NCI-H2081 treated with DMSO at 0.1 percent for 48 hours (cell line): ENCODE results near the gene SNX7.

Source experiments
- DNase-seq: peaks from one replicate; lab custom pipeline; 2025; lab: John Stamatoyannopoulos, UW

Gene SNX7

GRCh38 chr1:98697781-98698180, 36.3 kb downstream of the SNX7 start:
- no peak for DNase-seq

GRCh38 chr1:98698625-98699024, 37.1 kb downstream of the SNX7 start:
- DNase-seq, result no peak

DNA sequence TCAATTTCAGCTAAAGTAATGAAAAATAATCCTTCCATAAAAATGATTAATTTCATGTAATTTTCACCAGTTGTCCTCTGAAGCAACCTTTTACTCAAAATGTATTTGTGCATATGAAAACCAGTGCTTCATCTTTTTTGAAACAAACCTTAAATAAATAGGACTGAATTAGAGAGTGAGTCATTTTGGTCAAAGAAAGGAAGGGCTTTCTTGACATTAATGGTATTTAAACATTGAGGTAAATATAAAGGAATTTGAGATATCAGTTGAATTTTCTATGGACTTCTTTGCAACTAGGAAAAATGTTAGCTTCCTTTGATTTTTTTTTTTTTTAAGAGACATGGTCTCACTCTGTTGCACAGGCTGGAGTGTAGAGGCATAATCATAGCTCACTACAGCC, 38.7 kb downstream of the SNX7 start:
- no peak for DNase-seq

DNA sequence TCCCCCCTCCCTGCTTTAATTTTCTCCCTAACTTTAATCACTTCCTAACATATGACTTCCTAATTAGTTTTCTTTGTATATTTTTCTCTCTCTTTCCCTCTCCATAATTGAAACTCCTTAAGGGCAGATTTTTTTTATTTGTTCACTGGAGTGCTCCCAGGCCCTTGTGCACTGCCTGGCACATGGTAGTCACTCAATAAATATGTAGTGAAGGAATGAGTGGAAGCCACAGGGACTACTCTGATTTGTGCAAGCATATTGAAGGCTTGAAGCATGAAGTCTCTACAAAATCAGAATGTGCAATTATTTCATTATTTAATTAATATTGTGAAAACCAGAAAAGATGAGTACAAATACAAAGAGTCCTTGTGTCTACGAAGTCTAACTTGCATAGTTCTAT, 41.5 kb downstream of the SNX7 start:
- no peak for DNase-seq

DNA sequence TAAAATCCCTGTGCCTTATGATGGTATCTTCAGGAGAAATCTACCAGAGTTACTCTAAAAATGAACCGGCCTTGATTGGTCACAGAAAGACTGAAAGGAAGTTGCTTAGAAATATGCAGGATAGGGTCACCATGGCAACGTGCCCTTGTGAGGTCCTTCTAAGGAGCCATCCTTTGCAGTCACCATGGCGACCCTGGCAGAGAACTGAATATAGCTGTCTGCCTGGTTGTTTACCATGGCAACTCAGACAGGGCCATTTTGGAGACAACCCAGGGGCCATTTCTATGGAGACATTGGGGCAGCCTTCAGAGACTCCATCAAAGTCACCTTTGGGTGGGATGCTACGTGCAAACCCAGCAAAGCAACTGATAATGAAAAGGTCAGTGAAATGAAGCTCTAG, 43.0 kb downstream of the SNX7 start:
- DNase-seq, result no peak

DNA sequence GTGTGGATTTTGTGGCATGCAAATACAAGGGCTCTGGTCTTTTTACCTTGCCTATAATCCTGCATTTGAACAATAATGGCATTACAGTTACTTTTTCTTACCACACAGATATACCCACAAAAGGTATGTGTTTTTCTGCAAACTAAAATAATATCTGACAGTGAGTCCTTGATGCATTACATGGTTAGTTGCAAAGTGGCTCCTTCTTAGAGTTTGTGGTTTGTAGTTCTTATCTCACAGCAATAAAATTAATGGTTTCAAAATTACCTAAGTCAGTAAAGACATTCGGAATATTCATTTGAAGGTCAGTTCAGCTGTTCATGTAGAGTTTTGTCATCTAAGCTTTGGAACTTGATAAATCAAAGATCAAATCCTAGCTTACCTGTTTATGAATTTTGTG, 43.5 kb downstream of the SNX7 start:
- DNase-seq, result no peak

- no peak for DNase-seq
Observed at GRCh38 chr1:98705591-98705990, 44.1 kb downstream of the SNX7 start.

GRCh38 chr1:98706173-98706843, 44.8 kb downstream of the SNX7 start:
- no peak for DNase-seq

GRCh38 chr1:98707556-98707955, 46.0 kb downstream of the SNX7 start:
- DNase-seq, result no peak

DNA sequence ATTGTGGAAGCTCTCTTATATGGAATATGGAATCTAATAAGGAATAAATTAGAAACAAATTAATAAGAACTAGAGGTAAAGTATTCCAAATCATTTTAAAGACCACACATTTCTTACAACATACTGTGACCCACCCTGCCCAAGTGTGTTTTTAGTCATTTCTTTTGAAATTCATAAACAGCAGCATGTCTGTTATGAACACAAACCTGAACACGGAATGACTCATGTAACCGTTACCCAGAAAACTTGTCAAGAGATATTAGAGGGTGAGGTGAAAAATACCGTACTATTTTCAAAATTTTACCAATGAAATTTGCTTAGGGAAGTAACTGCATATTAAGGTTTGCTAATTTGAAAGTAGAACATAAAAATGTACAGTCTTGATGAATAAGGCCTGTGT, 48.4 kb downstream of the SNX7 start:
- no peak for DNase-seq

DNA sequence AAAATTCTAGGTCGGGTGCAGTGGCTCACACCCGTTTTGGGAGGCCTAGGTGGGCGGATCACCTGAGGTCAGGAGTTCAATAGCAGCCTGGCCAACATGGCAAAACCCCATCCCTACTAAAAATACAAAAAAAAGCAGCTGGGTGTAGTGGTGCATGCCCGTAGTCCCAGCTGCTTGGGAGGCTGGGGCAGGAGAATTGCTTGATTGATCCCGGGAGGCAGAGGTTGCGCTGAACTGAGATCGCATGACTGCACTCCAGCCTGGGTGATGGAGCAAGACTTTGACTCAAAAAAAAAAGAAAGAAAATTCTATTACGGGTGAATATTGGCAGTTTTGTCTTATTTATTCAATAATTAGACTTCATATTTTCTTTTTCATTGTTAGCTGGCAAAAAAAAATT, 62.1 kb downstream of the SNX7 start:
- no peak for DNase-seq

DNA sequence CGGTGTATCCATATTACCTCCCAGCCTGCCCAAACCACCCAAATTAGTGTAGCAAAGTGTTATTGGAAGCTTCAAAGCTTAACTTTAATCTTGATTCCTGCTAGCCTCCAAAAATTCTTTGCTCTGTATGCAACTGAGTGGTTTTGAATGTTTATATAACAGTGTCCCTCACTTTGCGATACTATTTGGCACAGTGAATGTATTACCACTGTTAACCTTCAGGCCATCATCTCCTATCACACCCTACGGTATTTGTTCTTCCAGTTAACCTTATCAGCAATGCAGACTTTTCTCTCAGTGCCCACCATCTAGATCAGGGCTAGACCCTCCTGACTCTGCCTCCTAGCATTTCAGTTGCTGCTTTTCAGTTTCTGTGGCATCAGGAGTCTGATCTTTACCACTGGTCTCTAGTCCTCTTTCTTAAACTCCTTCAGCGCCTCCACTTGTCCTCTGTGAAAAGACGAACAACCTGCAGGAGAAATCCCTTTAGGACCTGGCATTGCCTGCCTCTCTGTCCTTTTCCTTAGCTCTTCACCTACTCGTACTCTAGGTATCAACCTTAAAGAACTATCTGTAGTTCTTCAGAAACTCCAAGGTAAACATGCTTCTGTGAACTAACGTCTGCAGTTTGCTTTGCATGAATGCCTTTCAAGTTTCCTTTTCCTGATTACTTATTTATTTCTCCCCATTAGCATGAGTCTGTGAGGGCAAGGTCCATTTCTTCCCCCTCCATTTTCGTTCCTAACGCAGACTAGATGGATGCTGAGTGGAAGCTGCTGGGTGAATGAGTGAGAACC, 71.7 kb downstream of the SNX7 start:
- no peak for DNase-seq

GRCh38 chr1:98733782-98734112, 72.2 kb downstream of the SNX7 start:
- no peak for DNase-seq

GRCh38 chr1:98735756-98736155, 74.2 kb downstream of the SNX7 start:
- DNase-seq, result no peak

DNA sequence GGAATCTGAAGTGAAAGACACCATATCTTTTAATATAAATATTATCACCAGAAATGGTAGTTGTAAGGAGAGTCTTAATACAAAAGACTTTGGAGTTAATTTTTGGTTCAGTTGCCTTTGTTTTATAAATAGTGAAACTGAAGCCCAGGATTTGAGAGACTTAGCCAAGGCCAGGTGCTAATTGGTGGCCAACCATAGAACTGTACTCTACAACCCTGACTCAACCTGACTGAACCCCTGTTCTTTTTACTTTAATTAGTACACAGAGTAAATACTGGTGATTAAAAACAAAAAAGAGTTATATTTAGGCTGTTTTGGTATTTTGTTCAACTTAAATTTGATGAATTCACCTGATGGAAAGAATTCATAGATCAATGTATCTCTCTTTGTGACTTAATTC, 76.3 kb downstream of the SNX7 start:
- DNase-seq, result no peak

GRCh38 chr1:98739762-98740161, 78.2 kb downstream of the SNX7 start:
- DNase-seq, result no peak

DNA sequence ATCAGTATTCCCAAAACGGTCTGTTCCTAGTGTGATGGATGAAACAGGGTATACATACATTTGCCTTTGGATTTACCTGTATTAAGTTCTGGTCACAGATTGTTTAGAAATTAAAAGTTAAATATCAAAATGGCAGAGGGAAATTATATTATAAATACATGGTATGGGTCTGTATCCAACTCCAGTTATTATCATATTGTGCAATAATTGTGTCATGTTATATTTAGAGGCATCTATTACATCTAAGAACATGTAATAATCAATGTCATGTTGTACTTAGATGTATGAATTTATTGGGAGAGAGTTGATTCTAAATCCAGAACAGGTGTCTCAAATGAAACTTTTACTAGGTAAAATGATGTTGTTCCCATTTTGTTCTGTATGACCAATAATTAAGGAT, 79.6 kb downstream of the SNX7 start:
- DNase-seq, result no peak

DNA sequence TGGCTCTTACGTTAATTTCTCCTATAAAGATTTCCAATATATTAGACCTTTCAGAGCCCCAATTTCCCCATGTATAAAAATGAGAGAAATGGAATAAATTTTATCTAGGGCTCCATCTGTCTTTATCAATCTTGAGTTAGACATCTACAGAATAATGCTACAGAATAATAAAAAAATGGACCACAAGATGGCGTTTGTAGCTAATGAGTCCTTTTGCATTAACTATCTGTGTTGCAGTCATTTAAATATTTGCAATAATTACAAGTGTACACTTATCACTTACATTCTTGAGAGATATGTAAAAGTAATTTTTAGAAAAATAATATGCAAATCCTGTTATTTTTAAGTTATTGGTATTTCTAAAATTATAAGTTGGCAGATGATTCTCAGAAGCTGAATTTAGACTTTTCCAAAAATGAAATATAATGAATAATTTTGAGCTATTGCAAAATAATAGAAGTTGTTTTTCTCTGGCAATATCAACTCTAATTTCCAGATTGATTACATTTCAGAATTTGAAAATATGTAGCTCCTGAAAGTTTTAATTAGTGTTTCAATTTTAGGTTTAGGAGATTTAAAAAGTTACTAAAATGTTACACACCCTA, 87.7 kb downstream of the SNX7 start:
- DNase-seq, result no peak

DNA sequence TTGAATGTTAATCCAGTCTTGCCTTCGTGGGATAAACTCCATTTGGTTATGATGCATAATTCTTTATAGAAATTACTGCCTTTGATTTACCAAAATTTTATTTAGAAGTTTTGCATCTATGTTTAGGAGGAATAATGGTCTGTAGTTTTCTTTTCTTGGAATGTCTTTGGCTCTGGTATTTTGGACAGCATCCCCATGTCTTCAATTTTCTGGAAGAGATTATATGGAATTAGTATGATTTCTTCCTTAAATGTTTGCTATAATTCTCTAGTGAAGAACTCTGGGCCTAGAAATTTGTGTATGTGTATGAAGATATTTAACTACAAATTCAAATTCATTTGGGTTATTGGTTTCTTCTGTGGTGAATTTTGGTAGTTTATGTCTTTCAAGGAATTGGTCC, 92.7 kb downstream of the SNX7 start:
- no peak for DNase-seq

DNA sequence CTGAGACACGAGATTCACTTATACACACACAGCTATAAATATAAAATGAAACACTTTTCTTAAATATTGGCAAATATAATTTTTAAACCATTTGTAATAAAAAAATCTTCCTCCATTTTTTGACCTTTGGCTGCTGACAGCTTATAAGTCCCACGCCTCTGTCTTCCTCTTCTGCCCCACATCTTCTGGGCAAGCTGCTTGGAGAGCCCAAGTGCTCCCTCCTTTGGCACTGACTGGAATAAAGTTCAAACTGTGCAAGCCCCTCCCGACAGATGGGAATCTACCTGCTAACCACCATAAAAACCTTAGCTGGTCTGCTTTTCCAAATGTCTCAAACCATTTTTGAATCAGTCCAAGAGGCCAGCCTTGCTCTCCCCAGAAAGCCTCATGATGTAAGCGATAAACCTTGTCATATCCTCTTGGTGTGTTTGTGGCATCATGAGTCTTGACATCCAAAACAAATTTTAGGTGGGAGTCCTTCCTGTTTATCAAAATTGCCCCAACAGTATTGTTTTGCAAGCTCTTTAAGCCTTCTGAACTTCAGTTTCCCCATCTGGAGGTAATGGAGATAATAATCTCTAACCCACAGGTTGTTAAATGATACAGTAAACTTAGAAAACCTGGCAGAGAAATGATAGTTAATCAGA, 99.8 kb downstream of the SNX7 start:
- no peak for DNase-seq

GRCh38 chr1:98763488-98764150, 102.1 kb downstream of the SNX7 start:
- no peak for DNase-seq

DNA sequence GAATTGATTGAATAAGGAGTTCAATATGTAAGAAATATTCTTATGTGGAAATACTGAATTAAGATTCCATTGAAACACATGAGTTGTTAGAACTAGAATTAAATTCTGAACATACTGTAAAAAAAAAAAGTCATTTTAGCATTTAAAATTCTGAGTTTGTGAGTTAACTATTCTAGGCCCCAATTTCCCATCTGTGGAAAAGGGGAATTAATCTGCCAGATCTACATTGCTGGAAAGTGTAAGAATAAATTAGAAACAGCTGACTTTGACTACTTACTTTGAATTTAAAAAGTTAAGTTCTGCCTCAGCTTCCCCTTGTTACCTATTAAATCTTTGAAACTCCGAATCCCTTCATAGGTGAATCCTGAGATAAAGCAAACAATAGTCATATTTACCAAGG, 103.0 kb downstream of the SNX7 start:
- no peak for DNase-seq

DNA sequence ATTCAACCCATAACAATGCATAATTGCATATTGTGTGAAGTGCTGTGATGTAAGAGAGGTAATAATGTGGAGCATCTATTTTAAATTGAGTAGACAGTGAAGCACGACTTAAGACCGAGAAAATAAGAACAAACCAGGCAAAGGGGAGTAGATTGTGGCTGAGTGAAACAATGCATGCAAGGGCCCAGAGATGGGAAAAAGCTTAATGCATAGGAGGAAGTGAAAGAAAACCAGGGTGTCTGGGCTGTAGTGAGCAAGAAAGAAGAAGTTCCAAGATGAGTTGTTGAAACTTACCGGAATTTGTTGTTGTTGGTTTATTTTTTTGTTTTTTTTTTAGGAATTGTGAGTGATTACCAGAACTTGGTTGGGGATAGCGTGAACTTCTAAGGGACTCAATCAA, 104.7 kb downstream of the SNX7 start:
- no peak for DNase-seq
